HCT116 (cell line): ENCODE data around the gene KIF25. TPM values are rescaled to one million over a fixed set of nuclear protein-coding genes. Genes with fewer than 3 reads are reported as not detected.

Experiments
- ATAC-seq: fragments of 200-7000 bp; cut with Tn5 transposase; 2 replicates; pipeline ENCODE4 v1.9.1; 2020; ENCODE audit warnings: mild to moderate bottlenecking, moderate library complexity
- BruUV-seq: library from RNA; stranded (reverse); fragments of 400-500 nt; replicated peaks from 2 replicates; lab custom pipeline; 2021; lab: Mats Ljungman, UMichigan
- CTCF ChIA-PET: fragments of 300-600 bp; sonication (Branson Sonifier 250); formaldehyde crosslinking; loops from one replicate; lab custom pipeline; 2021; ENCODE audit warnings: antibody characterized with exemption; lab: Charles Lee
- POLR2A ChIA-PET: fragments of 300-600, 350-600 bp; sonication (Branson Sonifier 250); formaldehyde crosslinking; loops from one replicate; lab custom pipeline; 2021; ENCODE audit warnings: antibody characterized with exemption; lab: Charles Lee
- RAD21 ChIA-PET, 2 experiments: fragments of 300-600 bp; sonication (Branson Sonifier 250); formaldehyde crosslinking; loops; one replicate each; lab custom pipeline; 2023; ENCODE audit warnings: low total read pairs in 2 of 2; ENCODE audit not compliant: uncharacterized antibody in 2 of 2, unreplicated experiment in 2 of 2, low non-redundant PET in 1 of 2; lab: Charles Lee
- DNase-seq: peaks from one replicate; pipeline ENCODE4 v3.0.0-alpha.2; 2010; ENCODE audit warnings: low read depth, low spot score
- H2AFZ ChIP-seq: fragments of 200-600 bp; shearing (Covaris generic), sonication (generic); 2 replicates; pipeline ENCODE4 v1.6.1; 2017; ENCODE audit warnings: low read depth, mixed run types, mixed read lengths, antibody characterized with exemption, low read length; ENCODE audit not compliant: poor library complexity, severe bottlenecking
- H3K27ac ChIP-seq: 2 replicates; pipeline ENCODE4 v1.5.1; 2012; ENCODE audit warnings: low read depth, low read length
- H3K27me3 ChIP-seq: fragments of 200-600 bp; sonication (generic); 2 replicates; pipeline ENCODE4 v1.6.1; 2016; ENCODE audit warnings: mixed run types, low read length, mixed read lengths; ENCODE audit not compliant: insufficient read depth
- H3K36me3 ChIP-seq, 2 experiments: fragments of 200-500 bp in 1 of 2; fragments of 200-600 bp in 1 of 2; sonication (Bioruptor generic) in 1 of 2; sonication (generic) in 1 of 2; 2 replicates each; pipeline versions ENCODE4 v1.5.1 to v1.6.1; 2014 to 2016; ENCODE audit warnings: low read length in 2 of 2, inconsistent platforms in 1 of 2, mixed read lengths in 1 of 2, mixed run types in 1 of 2; ENCODE audit not compliant: insufficient read depth in 2 of 2, control insufficient read depth in 1 of 2
- H3K4me1 ChIP-seq, 2 experiments: fragments of 200-600 bp in 1 of 2; sonication (generic) in 1 of 2; 2 replicates each; pipeline versions ENCODE4 v1.5.1 to v1.6.1; 2012 to 2017; ENCODE audit warnings: low read length in 2 of 2, inconsistent platforms in 1 of 2, mild to moderate bottlenecking in 1 of 2, mixed read lengths in 1 of 2, mixed run types in 1 of 2, moderate library complexity in 1 of 2; ENCODE audit not compliant: insufficient read depth in 2 of 2, control insufficient read depth in 1 of 2
- H3K4me2 ChIP-seq: fragments of 200-600 bp; sonication (generic); 2 replicates; pipeline ENCODE4 v1.6.1; 2017; ENCODE audit warnings: mixed run types, low read length, mixed read lengths
- H3K4me3 ChIP-seq, 2 experiments: fragments of 200-600 bp in 1 of 2; sonication (generic) in 1 of 2; replicated peaks in 1 of 2; 2 replicates each; pipeline ENCODE4 v1.5.1; 2011 to 2016; ENCODE audit warnings: low read length in 2 of 2, control low read depth in 1 of 2, low read depth in 1 of 2, mild to moderate bottlenecking in 1 of 2, mixed read lengths in 1 of 2, mixed run types in 1 of 2
- H3K79me2 ChIP-seq: fragments of 200-600 bp; sonication (generic); 2 replicates; pipeline ENCODE4 v1.6.1; 2017; ENCODE audit warnings: mild to moderate bottlenecking, mixed run types, low read length, moderate library complexity, mixed read lengths; ENCODE audit not compliant: insufficient read depth
- H3K9ac ChIP-seq: fragments of 200-600 bp; sonication (generic); 2 replicates; pipeline ENCODE4 v1.6.1; 2016; ENCODE audit warnings: low read length, mixed read lengths
- H3K9me2 ChIP-seq: fragments of 200-600 bp; sonication (generic), shearing (Covaris generic); 2 replicates; pipeline ENCODE4 v1.6.1; 2017; ENCODE audit warnings: mixed run types, mild to moderate bottlenecking, moderate library complexity; ENCODE audit not compliant: insufficient read depth
- H3K9me3 ChIP-seq, 2 experiments: fragments of 200-500 bp in 1 of 2; fragments of 200-600 bp in 1 of 2; sonication (Bioruptor generic) in 1 of 2; sonication (generic) in 1 of 2; 2 replicates each; pipeline ENCODE4 v1.6.1; 2014 to 2017; ENCODE audit warnings: low read length in 2 of 2, mixed read lengths in 2 of 2, inconsistent platforms in 1 of 2, low read depth in 1 of 2, mild to moderate bottlenecking in 1 of 2, mixed run types in 1 of 2, moderate library complexity in 1 of 2; ENCODE audit not compliant: control insufficient read depth in 1 of 2, insufficient read depth in 1 of 2
- H4K20me1 ChIP-seq: fragments of 200-600 bp; sonication (generic), shearing (Covaris generic); 2 replicates; pipeline ENCODE4 v1.6.1; 2017; ENCODE audit warnings: mixed run types, mild to moderate bottlenecking, moderate library complexity; ENCODE audit not compliant: insufficient read depth
- CEBPB ChIP-seq: IDR thresholded peaks from 2 replicates; pipeline ENCODE4 v1.6.1; 2012; ENCODE audit warnings: low read depth
- ELF1 ChIP-seq: IDR thresholded peaks from 2 replicates; pipeline ENCODE4 v1.6.1; 2012; ENCODE audit warnings: low read depth, borderline replicate concordance
- EZH2 ChIP-seq: fragments of 200-600 bp; sonication (generic); IDR thresholded peaks from 2 replicates; pipeline ENCODE4 v1.6.1; 2017; ENCODE audit warnings: antibody characterized with exemption, mixed run types
- EZH2phosphoT487 ChIP-seq: fragments of 200-600 bp; IDR thresholded peaks from 2 replicates; pipeline ENCODE4 v1.6.1; 2018; ENCODE audit warnings: antibody characterized with exemption, borderline replicate concordance
- FOSL1 ChIP-seq: IDR thresholded peaks from 2 replicates; pipeline ENCODE4 v1.6.1; 2012; ENCODE audit warnings: low read depth
- POLR2A ChIP-seq: IDR thresholded peaks from 2 replicates; pipeline ENCODE4 v1.7.0; 2011; ENCODE audit warnings: borderline replicate concordance; ENCODE audit not compliant: insufficient read depth, insufficient read length; ENCODE audit errors: extremely low read depth
- POLR2AphosphoS5 ChIP-seq: IDR thresholded peaks from 2 replicates; pipeline ENCODE4 v1.6.1; 2011; ENCODE audit warnings: mild to moderate bottlenecking, low read depth, low read length, moderate library complexity
- RAD21 ChIP-seq: IDR thresholded peaks from 2 replicates; pipeline ENCODE4 v1.6.1; 2012; ENCODE audit warnings: low read depth, mild to moderate bottlenecking
- SIN3A ChIP-seq: IDR thresholded peaks from 2 replicates; pipeline ENCODE4 v1.6.1; 2012; ENCODE audit warnings: low read depth
- SP1 ChIP-seq: IDR thresholded peaks from 2 replicates; pipeline ENCODE4 v1.6.1; 2012; ENCODE audit warnings: low read depth
- SRF ChIP-seq: IDR thresholded peaks from 2 replicates; pipeline ENCODE4 v1.6.1; 2012; ENCODE audit warnings: low read depth
- TCF7L2 ChIP-seq: IDR thresholded peaks from 2 replicates; pipeline ENCODE4 v1.7.0; 2011; ENCODE audit warnings: borderline replicate concordance, inconsistent platforms; ENCODE audit not compliant: insufficient read depth, insufficient read length; ENCODE audit errors: extremely low read depth
- YY1 ChIP-seq: IDR thresholded peaks from 2 replicates; pipeline ENCODE4 v1.6.1; 2011; ENCODE audit warnings: low read length, low read depth, moderate library complexity, mild to moderate bottlenecking; ENCODE audit not compliant: insufficient replicate concordance; ENCODE audit errors: extremely low read depth
- ZFX ChIP-seq: fragments of 450-650 bp; IDR thresholded peaks from 2 replicates; pipeline ENCODE4 v1.6.1; 2017
- ZNF274 ChIP-seq: fragments of 200-500 bp; sonication (Bioruptor generic); IDR thresholded peaks from 2 replicates; pipeline ENCODE4 v1.6.1; 2014; ENCODE audit warnings: mild to moderate bottlenecking, low read depth, low read length, inconsistent platforms
- intact Hi-C: fragments of 100-400 bp; cut with micrococcal nuclease; formaldehyde crosslinking; loops from 2 replicates; pipeline ENCODE4 v1.10.0; 2022
- total RNA-seq: library from RNA; stranded (reverse); gene quantifications from one replicate; pipeline ENCODE4 v1.2.1, GENCODE V29; 2021; ENCODE audit not compliant: unreplicated experiment
- TF ChIP-seq, protein P1 (sequence below): IDR thresholded peaks from 2 replicates; pipeline ENCODE4 v1.6.1; 2012
- TF ChIP-seq, protein P2 (sequence below), 3 experiments: fragments of 200-600 bp in 1 of 3; sonication (generic) in 1 of 3; IDR thresholded peaks in 2 of 3; conservative IDR thresholded peaks in 1 of 3; 2 replicates each; pipeline ENCODE4 v1.5.1; 2012 to 2017; ENCODE audit warnings: low read depth in 2 of 3, low read length in 2 of 3, antibody characterized with exemption in 1 of 3, borderline replicate concordance in 1 of 3, control low read depth in 1 of 3, mild to moderate bottlenecking in 1 of 3, mixed read lengths in 1 of 3, mixed run types in 1 of 3, moderate library complexity in 1 of 3; ENCODE audit not compliant: insufficient read depth in 1 of 3
- TF ChIP-seq, protein P3 (sequence below): IDR thresholded peaks from 2 replicates; pipeline ENCODE4 v1.6.1; 2011; ENCODE audit warnings: mild to moderate bottlenecking, low read length, moderate library complexity; ENCODE audit not compliant: insufficient replicate concordance; ENCODE audit errors: extremely low read depth
- TF ChIP-seq, protein P4 (sequence below): IDR thresholded peaks from 2 replicates; pipeline ENCODE4 v1.6.1; 2012
- TF ChIP-seq, protein P5 (sequence below): IDR thresholded peaks from 2 replicates; pipeline ENCODE4 v1.6.1; 2012; ENCODE audit warnings: low read depth

The KIF25 gene
- total RNA-seq, 1 experiment from 2014 or later = not detected

DNA sequence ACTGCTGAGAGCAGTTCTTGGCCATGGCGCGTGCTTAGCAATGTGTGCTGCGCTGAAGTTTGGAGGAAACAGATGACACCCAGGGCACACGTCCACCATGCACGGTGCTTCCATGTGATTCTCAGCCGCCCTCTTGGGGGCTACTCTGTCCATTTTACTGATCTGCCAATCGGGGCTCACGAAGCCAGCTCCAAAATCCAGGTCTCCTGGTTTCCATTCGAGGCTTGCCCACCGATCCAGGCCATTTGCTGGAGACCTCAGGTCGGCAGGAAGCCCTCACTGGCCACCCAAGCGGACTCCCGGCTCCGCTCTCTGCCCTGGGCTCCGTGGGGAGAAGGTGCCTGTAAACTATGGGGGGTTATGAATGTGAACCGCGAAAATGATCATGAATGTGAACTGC is 93.2 kb downstream of the KIF25 start:
- ChIA-PET CTCF (no interaction called here), POLR2A (no interaction called here), RAD21 (no interaction called here)
- Histone ChIP-seq H3K27me3 (no peaks in the 10 kb centered on the region), H3K79me2 (no peaks in the 10 kb centered on the region), H3K9me3 (no peaks in the 10 kb centered on the region), H4K20me1 (no peaks in the 10 kb centered on the region), H3K36me3 (no peaks in the 10 kb centered on the region), H3K9ac (no peak overlapping the region), H3K4me2 (no peak overlapping the region), H3K4me3 (no peak overlapping the region), H3K27ac (no peak overlapping the region), H3K4me1 (no peaks in the 10 kb centered on the region), H3K9me2 (no peaks in the 10 kb centered on the region), H2AFZ (no peak overlapping the region)
- BruUV-seq = no TSS peak
- no peak for ATAC-seq
- intact Hi-C loops = no loop called here
- no peak for TF ChIP-seq RAD21
- no peak for TF ChIP-seq FOSL1
- TF ChIP-seq SRF = no peak
- TF ChIP-seq, protein P1, sequence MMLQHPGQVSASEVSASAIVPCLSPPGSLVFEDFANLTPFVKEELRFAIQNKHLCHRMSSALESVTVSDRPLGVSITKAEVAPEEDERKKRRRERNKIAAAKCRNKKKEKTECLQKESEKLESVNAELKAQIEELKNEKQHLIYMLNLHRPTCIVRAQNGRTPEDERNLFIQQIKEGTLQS = no peak
- TF ChIP-seq, protein P2, sequence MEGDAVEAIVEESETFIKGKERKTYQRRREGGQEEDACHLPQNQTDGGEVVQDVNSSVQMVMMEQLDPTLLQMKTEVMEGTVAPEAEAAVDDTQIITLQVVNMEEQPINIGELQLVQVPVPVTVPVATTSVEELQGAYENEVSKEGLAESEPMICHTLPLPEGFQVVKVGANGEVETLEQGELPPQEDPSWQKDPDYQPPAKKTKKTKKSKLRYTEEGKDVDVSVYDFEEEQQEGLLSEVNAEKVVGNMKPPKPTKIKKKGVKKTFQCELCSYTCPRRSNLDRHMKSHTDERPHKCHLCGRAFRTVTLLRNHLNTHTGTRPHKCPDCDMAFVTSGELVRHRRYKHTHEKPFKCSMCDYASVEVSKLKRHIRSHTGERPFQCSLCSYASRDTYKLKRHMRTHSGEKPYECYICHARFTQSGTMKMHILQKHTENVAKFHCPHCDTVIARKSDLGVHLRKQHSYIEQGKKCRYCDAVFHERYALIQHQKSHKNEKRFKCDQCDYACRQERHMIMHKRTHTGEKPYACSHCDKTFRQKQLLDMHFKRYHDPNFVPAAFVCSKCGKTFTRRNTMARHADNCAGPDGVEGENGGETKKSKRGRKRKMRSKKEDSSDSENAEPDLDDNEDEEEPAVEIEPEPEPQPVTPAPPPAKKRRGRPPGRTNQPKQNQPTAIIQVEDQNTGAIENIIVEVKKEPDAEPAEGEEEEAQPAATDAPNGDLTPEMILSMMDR (IDR thresholded peaks at IDR 0.05 in 2 of 3, conservative IDR thresholded peaks at IDR 0.05 in 1 of 3; ENCODE audit: borderline replicate concordance in 1 of 3, insufficient read depth in 1 of 3, low read depth in 2 of 3, low read length in 2 of 3) = no peak
- no peak for TF ChIP-seq POLR2A
- TF ChIP-seq CEBPB = no peak
- no peak for TF ChIP-seq ELF1
- TF ChIP-seq SP1 = no peak
- no peak for TF ChIP-seq TCF7L2
- TF ChIP-seq ZFX = no peak
- no peak for TF ChIP-seq POLR2AphosphoS5
- TF ChIP-seq YY1 = no peak
- TF ChIP-seq SIN3A = no peak
- no peak for TF ChIP-seq EZH2
- TF ChIP-seq, protein P3, sequence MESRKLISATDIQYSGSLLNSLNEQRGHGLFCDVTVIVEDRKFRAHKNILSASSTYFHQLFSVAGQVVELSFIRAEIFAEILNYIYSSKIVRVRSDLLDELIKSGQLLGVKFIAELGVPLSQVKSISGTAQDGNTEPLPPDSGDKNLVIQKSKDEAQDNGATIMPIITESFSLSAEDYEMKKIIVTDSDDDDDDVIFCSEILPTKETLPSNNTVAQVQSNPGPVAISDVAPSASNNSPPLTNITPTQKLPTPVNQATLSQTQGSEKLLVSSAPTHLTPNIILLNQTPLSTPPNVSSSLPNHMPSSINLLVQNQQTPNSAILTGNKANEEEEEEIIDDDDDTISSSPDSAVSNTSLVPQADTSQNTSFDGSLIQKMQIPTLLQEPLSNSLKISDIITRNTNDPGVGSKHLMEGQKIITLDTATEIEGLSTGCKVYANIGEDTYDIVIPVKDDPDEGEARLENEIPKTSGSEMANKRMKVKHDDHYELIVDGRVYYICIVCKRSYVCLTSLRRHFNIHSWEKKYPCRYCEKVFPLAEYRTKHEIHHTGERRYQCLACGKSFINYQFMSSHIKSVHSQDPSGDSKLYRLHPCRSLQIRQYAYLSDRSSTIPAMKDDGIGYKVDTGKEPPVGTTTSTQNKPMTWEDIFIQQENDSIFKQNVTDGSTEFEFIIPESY = no peak
- no peak for TF ChIP-seq EZH2phosphoT487
- no peak for TF ChIP-seq ZNF274
- TF ChIP-seq, protein P4, sequence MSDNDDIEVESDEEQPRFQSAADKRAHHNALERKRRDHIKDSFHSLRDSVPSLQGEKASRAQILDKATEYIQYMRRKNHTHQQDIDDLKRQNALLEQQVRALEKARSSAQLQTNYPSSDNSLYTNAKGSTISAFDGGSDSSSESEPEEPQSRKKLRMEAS = no peak
- TF ChIP-seq, protein P5, sequence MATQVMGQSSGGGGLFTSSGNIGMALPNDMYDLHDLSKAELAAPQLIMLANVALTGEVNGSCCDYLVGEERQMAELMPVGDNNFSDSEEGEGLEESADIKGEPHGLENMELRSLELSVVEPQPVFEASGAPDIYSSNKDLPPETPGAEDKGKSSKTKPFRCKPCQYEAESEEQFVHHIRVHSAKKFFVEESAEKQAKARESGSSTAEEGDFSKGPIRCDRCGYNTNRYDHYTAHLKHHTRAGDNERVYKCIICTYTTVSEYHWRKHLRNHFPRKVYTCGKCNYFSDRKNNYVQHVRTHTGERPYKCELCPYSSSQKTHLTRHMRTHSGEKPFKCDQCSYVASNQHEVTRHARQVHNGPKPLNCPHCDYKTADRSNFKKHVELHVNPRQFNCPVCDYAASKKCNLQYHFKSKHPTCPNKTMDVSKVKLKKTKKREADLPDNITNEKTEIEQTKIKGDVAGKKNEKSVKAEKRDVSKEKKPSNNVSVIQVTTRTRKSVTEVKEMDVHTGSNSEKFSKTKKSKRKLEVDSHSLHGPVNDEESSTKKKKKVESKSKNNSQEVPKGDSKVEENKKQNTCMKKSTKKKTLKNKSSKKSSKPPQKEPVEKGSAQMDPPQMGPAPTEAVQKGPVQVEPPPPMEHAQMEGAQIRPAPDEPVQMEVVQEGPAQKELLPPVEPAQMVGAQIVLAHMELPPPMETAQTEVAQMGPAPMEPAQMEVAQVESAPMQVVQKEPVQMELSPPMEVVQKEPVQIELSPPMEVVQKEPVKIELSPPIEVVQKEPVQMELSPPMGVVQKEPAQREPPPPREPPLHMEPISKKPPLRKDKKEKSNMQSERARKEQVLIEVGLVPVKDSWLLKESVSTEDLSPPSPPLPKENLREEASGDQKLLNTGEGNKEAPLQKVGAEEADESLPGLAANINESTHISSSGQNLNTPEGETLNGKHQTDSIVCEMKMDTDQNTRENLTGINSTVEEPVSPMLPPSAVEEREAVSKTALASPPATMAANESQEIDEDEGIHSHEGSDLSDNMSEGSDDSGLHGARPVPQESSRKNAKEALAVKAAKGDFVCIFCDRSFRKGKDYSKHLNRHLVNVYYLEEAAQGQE = no peak
- DNase-seq = no peak
